Esophagus muscularis mucosa (tissue), 4 donors: ENCODE measurements around the gene LMAN2.

ENCODE experiments used
- EP300 ChIP-seq: sonication (generic); formaldehyde crosslinking; IDR thresholded peaks from one replicate; pipeline ENCODE4 v1.6.1; 2017; ENCODE audit warnings: antibody characterized with exemption
- POLR2AphosphoS5 ChIP-seq, 2 donors: sonication (generic); formaldehyde crosslinking; IDR thresholded peaks; one replicate each; pipeline ENCODE4 v1.6.1; 2017; ENCODE audit warnings: antibody characterized with exemption in 2 of 2
- TF ChIP-seq, protein P1 (sequence below), 3 experiments: fragments of 200-600 bp in 2 of 3; fragments of 450-650 bp in 1 of 3; sonication (generic) in 2 of 3; IDR thresholded peaks; one replicate each; pipeline ENCODE4 v1.5.1; 2017 to 2019; ENCODE audit warnings: antibody characterized with exemption in 3 of 3, mild to moderate bottlenecking in 2 of 3, moderate library complexity in 1 of 3

DNA sequence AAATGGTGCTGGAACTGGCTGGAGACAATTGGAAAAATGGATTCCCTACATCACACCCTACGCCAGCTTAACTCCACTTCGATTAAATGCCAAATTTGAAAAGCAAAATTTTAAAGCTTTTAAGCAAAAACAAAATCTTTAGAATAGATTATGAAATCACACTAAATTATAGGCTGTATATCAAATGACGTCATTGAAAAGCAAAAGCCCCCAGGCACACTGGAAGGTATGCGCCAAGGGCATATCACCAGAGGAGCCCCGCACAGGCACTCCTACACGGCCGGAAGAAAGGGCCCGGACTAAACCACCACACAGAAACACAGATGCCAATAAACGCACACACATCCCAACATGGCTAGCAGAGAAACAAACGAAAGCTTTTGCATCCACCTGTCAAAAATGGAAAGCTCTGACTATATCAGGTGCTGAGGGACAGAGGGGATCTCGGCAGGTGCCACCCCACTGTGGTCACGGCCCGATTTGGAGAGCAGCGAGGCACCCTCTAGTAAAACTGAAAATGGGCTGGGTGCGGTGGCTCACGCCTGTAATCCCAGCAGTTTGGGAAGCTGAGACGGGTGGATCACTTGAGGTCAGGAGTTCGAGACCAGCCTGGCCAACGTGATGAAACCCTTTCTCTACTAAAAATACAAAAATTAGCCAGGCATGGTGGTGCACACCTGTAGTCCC lies 22.8 kb downstream of the LMAN2 start:
- no peak for TF ChIP-seq POLR2AphosphoS5 (IDR thresholded peaks at IDR 0.05)
- TF ChIP-seq, protein P1, sequence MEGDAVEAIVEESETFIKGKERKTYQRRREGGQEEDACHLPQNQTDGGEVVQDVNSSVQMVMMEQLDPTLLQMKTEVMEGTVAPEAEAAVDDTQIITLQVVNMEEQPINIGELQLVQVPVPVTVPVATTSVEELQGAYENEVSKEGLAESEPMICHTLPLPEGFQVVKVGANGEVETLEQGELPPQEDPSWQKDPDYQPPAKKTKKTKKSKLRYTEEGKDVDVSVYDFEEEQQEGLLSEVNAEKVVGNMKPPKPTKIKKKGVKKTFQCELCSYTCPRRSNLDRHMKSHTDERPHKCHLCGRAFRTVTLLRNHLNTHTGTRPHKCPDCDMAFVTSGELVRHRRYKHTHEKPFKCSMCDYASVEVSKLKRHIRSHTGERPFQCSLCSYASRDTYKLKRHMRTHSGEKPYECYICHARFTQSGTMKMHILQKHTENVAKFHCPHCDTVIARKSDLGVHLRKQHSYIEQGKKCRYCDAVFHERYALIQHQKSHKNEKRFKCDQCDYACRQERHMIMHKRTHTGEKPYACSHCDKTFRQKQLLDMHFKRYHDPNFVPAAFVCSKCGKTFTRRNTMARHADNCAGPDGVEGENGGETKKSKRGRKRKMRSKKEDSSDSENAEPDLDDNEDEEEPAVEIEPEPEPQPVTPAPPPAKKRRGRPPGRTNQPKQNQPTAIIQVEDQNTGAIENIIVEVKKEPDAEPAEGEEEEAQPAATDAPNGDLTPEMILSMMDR (IDR thresholded peaks at IDR 0.05), result no peak
- no peak for TF ChIP-seq EP300
